ENCODE data around the gene ETAA1. TPM values are rescaled to one million over a fixed set of nuclear protein-coding genes. Genes with fewer than 3 reads are reported as not detected.
A peak's percentile ranks its signal among the peaks of the same experiment; 100 is the strongest.

Gene ETAA1
- total RNA-seq, 1 donor from 2014 or later = 5.4 TPM

- H3K4me3 ChIP-seq = no peak overlapping the region
These were observed 18.1 kb upstream of the ETAA1 start for GRCh38 chr2:67379048-67379447.

GRCh38 chr2:67384123-67384822 is 12.9 kb upstream of the ETAA1 start:
- no peak for TF ChIP-seq CTCF (IDR thresholded peaks at IDR 0.05)
- Histone ChIP-seq H3K36me3 (no peaks in the 10 kb centered on the region), H3K27me3 (no peaks in the 10 kb centered on the region), H3K4me1 (peaks cover 3 to 25% of the 10 kb centered on the region in 2 donors), H3K27ac (no peak overlapping the region), H3K9me3 (no peaks in the 10 kb centered on the region), H3K4me3 (no peak overlapping the region)
- intact Hi-C loops (cut with DNase I) = no loop called here
- no peak for DNase-seq (ENCODE audit: low spot score in 2 of 2)

More at GRCh38 chr2:67379048-67379447, 18.1 kb upstream of the ETAA1 start:
- H3K9me3 ChIP-seq = no peaks in the 10 kb centered on the region
- TF ChIP-seq CTCF (IDR thresholded peaks at IDR 0.05) = no peak
- H3K27ac ChIP-seq = no peak overlapping the region
- intact Hi-C loops (cut with DNase I) = no loop called here
- H3K36me3 ChIP-seq = no peaks in the 10 kb centered on the region
- no peaks in the 10 kb centered on the region for H3K4me1 ChIP-seq
- H3K27me3 ChIP-seq = no peaks in the 10 kb centered on the region
- no peak for DNase-seq (ENCODE audit: low spot score in 2 of 2)

DNA sequence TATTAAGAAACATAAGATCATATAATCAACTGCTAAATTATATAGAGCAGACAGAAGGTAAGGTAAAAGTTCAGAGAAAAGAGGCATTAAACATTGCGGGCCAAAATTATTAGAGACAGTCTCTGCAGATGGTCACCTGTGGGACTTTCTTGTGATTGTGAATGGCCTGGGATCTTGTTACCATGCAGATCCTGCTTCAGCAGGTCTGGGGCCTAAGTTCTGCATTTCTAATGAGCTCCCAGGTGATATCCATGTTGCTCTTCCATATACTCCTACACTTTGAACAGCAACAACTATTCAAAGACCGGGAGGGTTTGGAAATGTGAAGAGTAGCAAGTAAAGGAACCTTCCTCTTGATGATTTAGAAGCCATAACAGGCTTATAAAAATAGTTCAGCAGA is 8.5 kb upstream of the ETAA1 start:
- peaks cover 6 to 37% of the 10 kb centered on the region in 2 donors for H3K4me1 ChIP-seq
- H3K27me3 ChIP-seq = no peaks in the 10 kb centered on the region
- H3K9me3 ChIP-seq = no peaks in the 10 kb centered on the region
- no peaks in the 10 kb centered on the region for H3K36me3 ChIP-seq
- DNase-seq (ENCODE audit: low spot score in 2 of 2) = no peak
- peak overlapping the region; percentile 64 to 73 for H3K27ac ChIP-seq
- intact Hi-C loops (cut with DNase I) = no loop called here
- no peak for TF ChIP-seq CTCF (IDR thresholded peaks at IDR 0.05)
- no peak overlapping the region for H3K4me3 ChIP-seq

GRCh38 chr2:67389286-67389685 is 7.8 kb upstream of the ETAA1 start:
- TF ChIP-seq CTCF (IDR thresholded peaks at IDR 0.05) = no peak

GRCh38 chr2:67389788-67390187 is 7.3 kb upstream of the ETAA1 start:
- Histone ChIP-seq H3K27ac (peak overlapping the region; percentile 64 to 73), H3K4me1 (peaks cover 6 to 37% of the 10 kb centered on the region in 2 donors), H3K36me3 (no peaks in the 10 kb centered on the region), H3K27me3 (no peaks in the 10 kb centered on the region), H3K4me3 (no peak overlapping the region), H3K9me3 (no peaks in the 10 kb centered on the region)
- DNase-seq (ENCODE audit: low spot score in 2 of 2) = no peak
- TF ChIP-seq CTCF (IDR thresholded peaks at IDR 0.05) = no peak
- intact Hi-C loops (cut with DNase I) = loop anchor here (5.0 to 10.0 kb wide), 8 partner anchors 65 to 865 kb away; partner anchors contain the start of genes C1D and PPP3R1

More at GRCh38 chr2:67389286-67389685, 7.8 kb upstream of the ETAA1 start:
- Histone ChIP-seq H3K36me3 (no peaks in the 10 kb centered on the region), H3K27me3 (no peaks in the 10 kb centered on the region), H3K9me3 (no peaks in the 10 kb centered on the region), H3K27ac (peak overlapping the region; percentile 64 to 73), H3K4me1 (peaks cover 6 to 37% of the 10 kb centered on the region in 2 donors), H3K4me3 (no peak overlapping the region)
- intact Hi-C loops (cut with DNase I) = no loop called here
- no peak for DNase-seq (ENCODE audit: low spot score in 2 of 2)

Data from ascending aorta (tissue), 2 donors.